Activated CD8-positive, alpha-beta T cell treated with anti-CD3 and anti-CD28 coated beads for 36 hours (primary cell): ENCODE data around the gene PLPP4. TPM values are rescaled to one million over a fixed set of nuclear protein-coding genes. Genes with fewer than 3 reads are reported as not detected.

Source experiments
- ATAC-seq: fragments of 200-7000 bp; cut with Tn5 transposase; one replicate; pipeline ENCODE4 v1.10.0; 2021; ENCODE audit warnings: mild to moderate bottlenecking, moderate library complexity
- CTCF ChIA-PET: fragments of 350-600 bp; sonication (Branson Sonifier 250); formaldehyde crosslinking; loops from one replicate; lab custom pipeline; 2021; ENCODE audit warnings: antibody characterized with exemption; lab: Charles Lee
- POLR2A ChIA-PET: fragments of 350-600 bp; sonication (Branson Sonifier 250); formaldehyde crosslinking; loops from one replicate; lab custom pipeline; 2021; ENCODE audit warnings: antibody characterized with exemption; lab: Charles Lee
- DNase-seq: peaks from one replicate; pipeline ENCODE4 v3.0.0-alpha.2; 2020
- H3K27ac Mint-ChIP-seq: one replicate; pipeline ENCODE4 v1.8.0; 2021; ENCODE audit warnings: mild to moderate bottlenecking, mixed read lengths
- H3K27me3 Mint-ChIP-seq: one replicate; pipeline ENCODE4 v1.8.0; 2021; ENCODE audit warnings: mixed read lengths
- H3K36me3 Mint-ChIP-seq: one replicate; pipeline ENCODE4 v1.8.0; 2021; ENCODE audit warnings: low read depth, mixed read lengths
- H3K4me1 Mint-ChIP-seq: one replicate; pipeline ENCODE4 v1.8.0; 2021; ENCODE audit warnings: low read depth, mixed read lengths
- H3K4me3 Mint-ChIP-seq: one replicate; pipeline ENCODE4 v1.8.0; 2021; ENCODE audit warnings: mild to moderate bottlenecking, moderate library complexity, mixed read lengths
- H3K9me3 Mint-ChIP-seq: one replicate; pipeline ENCODE4 v1.8.0; 2021; ENCODE audit warnings: mixed read lengths
- CTCF ChIP-seq: fragments of 200-600 bp; IDR thresholded peaks from one replicate; pipeline ENCODE4 v1.8.0; 2022; ENCODE audit warnings: antibody characterized with exemption, mild to moderate bottlenecking
- intact Hi-C: fragments of 100-400 bp; cut with micrococcal nuclease; formaldehyde crosslinking; loops from one replicate; pipeline ENCODE4 v1.10.0; 2022
- total RNA-seq, 2 experiments: library from RNA; stranded (reverse); gene quantifications; one replicate each; pipeline ENCODE4 v1.2.3, GENCODE V29; 2021

Gene PLPP4
- total RNA-seq, 2 experiments from 2014 or later: not detected

GRCh38 chr10:120575411-120575810 is 118.4 kb downstream of the PLPP4 start:
- H3K4me1 Mint-ChIP-seq: no peaks in the 10 kb centered on the region
- no peak for TF ChIP-seq CTCF
- H3K4me3 Mint-ChIP-seq: no peak overlapping the region
- H3K27me3 Mint-ChIP-seq: no peaks in the 10 kb centered on the region
- ChIA-PET CTCF (no interaction called here), POLR2A (interaction anchor here (0.6 kb wide), 1 partner anchor 1727 kb away, joined by 3 read pairs; no protein-coding TSS in a partner anchor)
- intact Hi-C loops: no loop called here
- DNase-seq (no peak), ATAC-seq (no peak)
- no peaks in the 10 kb centered on the region for H3K36me3 Mint-ChIP-seq
- no peak overlapping the region for H3K27ac Mint-ChIP-seq
- no peaks in the 10 kb centered on the region for H3K9me3 Mint-ChIP-seq

- no peak for DNase-seq
- no peak for ATAC-seq
- intact Hi-C loops: no loop called here
- no peak for TF ChIP-seq CTCF
- Mint-ChIP-seq H3K27ac (no peak overlapping the region), H3K27me3 (no peaks in the 10 kb centered on the region), H3K9me3 (no peaks in the 10 kb centered on the region), H3K4me1 (no peaks in the 10 kb centered on the region), H3K36me3 (no peaks in the 10 kb centered on the region), H3K4me3 (no peak overlapping the region)
- POLR2A ChIA-PET: no interaction called here
- CTCF ChIA-PET: no interaction called here
These were observed 121.1 kb downstream of the PLPP4 start for GRCh38 chr10:120578134-120578533.

- no peak for ATAC-seq
- POLR2A ChIA-PET: no interaction called here
- no peak for TF ChIP-seq CTCF
- intact Hi-C loops: no loop called here
- H3K4me3 Mint-ChIP-seq: no peak overlapping the region
- no peak for DNase-seq
- H3K27me3 Mint-ChIP-seq: no peaks in the 10 kb centered on the region
- no peaks in the 10 kb centered on the region for H3K36me3 Mint-ChIP-seq
- H3K4me1 Mint-ChIP-seq: no peaks in the 10 kb centered on the region
- CTCF ChIA-PET: no interaction called here
- H3K9me3 Mint-ChIP-seq: no peaks in the 10 kb centered on the region
- H3K27ac Mint-ChIP-seq: no peak overlapping the region
These were observed 121.9 kb downstream of the PLPP4 start for GRCh38 chr10:120578890-120579289.

- ChIA-PET POLR2A (interaction anchor here (0.9 kb wide), 1 partner anchor 142 kb away, joined by 3 read pairs; no protein-coding TSS in a partner anchor), CTCF (no interaction called here)
- no peak for ATAC-seq
- no peaks in the 10 kb centered on the region for H3K36me3 Mint-ChIP-seq
- H3K9me3 Mint-ChIP-seq: no peaks in the 10 kb centered on the region
- no peaks in the 10 kb centered on the region for H3K27me3 Mint-ChIP-seq
- H3K27ac Mint-ChIP-seq: no peak overlapping the region
- intact Hi-C loops: no loop called here
- no peak for TF ChIP-seq CTCF
- DNase-seq: no peak
- no peak overlapping the region for H3K4me3 Mint-ChIP-seq
- H3K4me1 Mint-ChIP-seq: no peaks in the 10 kb centered on the region
These were observed 124.2 kb downstream of the PLPP4 start for GRCh38 chr10:120580918-120581895.

GRCh38 chr10:120582753-120583152 is 125.7 kb downstream of the PLPP4 start:
- H3K9me3 Mint-ChIP-seq: no peaks in the 10 kb centered on the region
- no peaks in the 10 kb centered on the region for H3K36me3 Mint-ChIP-seq
- intact Hi-C loops: no loop called here
- ChIA-PET POLR2A (no interaction called here), CTCF (no interaction called here)
- no peaks in the 10 kb centered on the region for H3K27me3 Mint-ChIP-seq
- ATAC-seq (no peak), DNase-seq (no peak)
- no peak overlapping the region for H3K27ac Mint-ChIP-seq
- no peak overlapping the region for H3K4me3 Mint-ChIP-seq
- TF ChIP-seq CTCF: no peak
- H3K4me1 Mint-ChIP-seq: no peaks in the 10 kb centered on the region
